Ovary (tissue), 3 donors: ENCODE measurements around the gene CCDC188.

ENCODE experiments used
- POLR2A ChIP-seq: fragments of 450-650 bp; IDR thresholded peaks from one replicate; pipeline ENCODE4 v1.6.1; 2017; ENCODE audit warnings: antibody characterized with exemption, mild to moderate bottlenecking, moderate library complexity
- TF ChIP-seq, protein P1 (sequence below), 3 donors: fragments of 450-650 bp in 2 of 3; fragments of 200-600 bp in 1 of 3; IDR thresholded peaks; one replicate each; pipeline versions ENCODE4 v1.5.1 to v1.8.0; 2016 to 2022; ENCODE audit warnings: antibody characterized with exemption in 3 of 3, mild to moderate bottlenecking in 1 of 3
- donor health status: DM: no; HTN: no; CAD: no.

DNA sequence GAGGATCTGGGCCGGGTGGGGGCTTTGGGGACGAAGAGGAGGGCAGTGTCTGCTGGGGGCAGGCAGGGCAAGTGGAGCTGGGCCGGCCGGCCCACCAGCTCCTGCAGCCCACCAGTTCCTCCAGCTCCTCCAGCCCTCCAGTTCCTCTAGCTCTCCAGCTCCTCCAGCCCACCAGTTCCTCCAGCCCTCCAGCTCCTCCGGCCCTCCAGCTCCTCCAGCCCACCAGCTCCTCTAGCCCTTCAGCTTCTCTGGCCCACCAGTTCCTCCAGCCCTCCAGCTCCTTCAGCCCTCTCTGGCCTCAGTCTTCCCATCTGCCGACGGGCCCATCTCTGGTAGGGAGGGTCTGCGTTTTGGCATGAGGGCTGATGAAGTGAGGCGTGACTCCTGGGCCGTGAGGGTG is 9.2 kb upstream of the CCDC188 start:
- TF ChIP-seq, protein P1, sequence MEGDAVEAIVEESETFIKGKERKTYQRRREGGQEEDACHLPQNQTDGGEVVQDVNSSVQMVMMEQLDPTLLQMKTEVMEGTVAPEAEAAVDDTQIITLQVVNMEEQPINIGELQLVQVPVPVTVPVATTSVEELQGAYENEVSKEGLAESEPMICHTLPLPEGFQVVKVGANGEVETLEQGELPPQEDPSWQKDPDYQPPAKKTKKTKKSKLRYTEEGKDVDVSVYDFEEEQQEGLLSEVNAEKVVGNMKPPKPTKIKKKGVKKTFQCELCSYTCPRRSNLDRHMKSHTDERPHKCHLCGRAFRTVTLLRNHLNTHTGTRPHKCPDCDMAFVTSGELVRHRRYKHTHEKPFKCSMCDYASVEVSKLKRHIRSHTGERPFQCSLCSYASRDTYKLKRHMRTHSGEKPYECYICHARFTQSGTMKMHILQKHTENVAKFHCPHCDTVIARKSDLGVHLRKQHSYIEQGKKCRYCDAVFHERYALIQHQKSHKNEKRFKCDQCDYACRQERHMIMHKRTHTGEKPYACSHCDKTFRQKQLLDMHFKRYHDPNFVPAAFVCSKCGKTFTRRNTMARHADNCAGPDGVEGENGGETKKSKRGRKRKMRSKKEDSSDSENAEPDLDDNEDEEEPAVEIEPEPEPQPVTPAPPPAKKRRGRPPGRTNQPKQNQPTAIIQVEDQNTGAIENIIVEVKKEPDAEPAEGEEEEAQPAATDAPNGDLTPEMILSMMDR (IDR thresholded peaks at IDR 0.05): no peak
- TF ChIP-seq POLR2A: no peak
